Spleen (tissue), 11 donors: ENCODE results near the gene KIF21B. TPM values are rescaled to one million over a fixed set of nuclear protein-coding genes. Genes with fewer than 3 reads are reported as not detected.

Experiments
- DNase-seq: peaks from one replicate; pipeline ENCODE4 v3.0.0-alpha.2; 2020
- H3K27ac ChIP-seq, 8 donors: fragments of 200-600 bp; sonication (generic) in 7 of 8; 1 replicate in 4 of 8; 2 replicates in 4 of 8; pipeline versions ENCODE4 v1.5.0 to v1.8.0; 2016 to 2021; ENCODE audit warnings: inconsistent platforms in 4 of 8, mild to moderate bottlenecking in 4 of 8, moderate library complexity in 1 of 8
- H3K27me3 ChIP-seq, 7 donors: fragments of 200-600 bp; sonication (generic) in 6 of 7; replicated peaks in 1 of 7; 1 replicate in 4 of 7; 2 replicates in 3 of 7; pipeline versions ENCODE4 v1.5.0 to v1.8.0; 2016 to 2021; ENCODE audit warnings: inconsistent platforms in 3 of 7, mild to moderate bottlenecking in 1 of 7
- H3K36me3 ChIP-seq, 6 donors: fragments of 200-600 bp; sonication (generic) in 5 of 6; 1 replicate in 4 of 6; 2 replicates in 2 of 6; pipeline versions ENCODE4 v1.5.0 to v1.8.0; 2016 to 2021; ENCODE audit warnings: inconsistent platforms in 2 of 6
- H3K4me1 ChIP-seq, 6 donors: fragments of 200-600 bp; sonication (generic) in 5 of 6; 1 replicate in 3 of 6; 2 replicates in 3 of 6; pipeline versions ENCODE4 v1.5.0 to v1.8.0; 2016 to 2021; ENCODE audit warnings: inconsistent platforms in 3 of 6
- H3K4me3 ChIP-seq, 8 donors: fragments of 200-600 bp; sonication (generic) in 7 of 8; 1 replicate in 4 of 8; 2 replicates in 4 of 8; pipeline versions ENCODE4 v1.5.0 to v1.8.0; 2016 to 2021; ENCODE audit warnings: inconsistent platforms in 4 of 8, mild to moderate bottlenecking in 4 of 8, moderate library complexity in 2 of 8
- H3K9me3 ChIP-seq, 8 donors: fragments of 200-600 bp; sonication (generic) in 7 of 8; 1 replicate in 4 of 8; 2 replicates in 4 of 8; pipeline versions ENCODE4 v1.5.0 to v1.8.0; 2016 to 2021; ENCODE audit warnings: inconsistent platforms in 4 of 8
- CTCF ChIP-seq, 11 experiments: fragments of 200-600 bp in 7 of 11; fragments of 450-650 bp in 4 of 11; sonication (generic) in 4 of 11; IDR thresholded peaks in 8 of 11; conservative IDR thresholded peaks in 3 of 11; 1 replicate in 7 of 11; 2 replicates in 4 of 11; pipeline versions ENCODE4 v1.4.0 to v1.8.0; 2016 to 2021; ENCODE audit warnings: antibody characterized with exemption in 11 of 11, inconsistent platforms in 4 of 11, mild to moderate bottlenecking in 1 of 11
- POLR2A ChIP-seq, 3 donors: fragments of 450-650 bp; IDR thresholded peaks; one replicate each; pipeline ENCODE4 v1.5.1; 2017; ENCODE audit warnings: antibody characterized with exemption in 3 of 3, mild to moderate bottlenecking in 1 of 3
- POLR2AphosphoS5 ChIP-seq, 3 donors: sonication (generic); formaldehyde crosslinking; IDR thresholded peaks; one replicate each; pipeline ENCODE4 v1.5.1; 2017; ENCODE audit warnings: antibody characterized with exemption in 3 of 3
- WGBS, 5 donors: extraction: QIAGEN DNeasy Blood & Tissue Kit in 3 of 5; methylation state at CpG; one replicate each; pipeline versions ENCODE4 v1.1.5 to v1.1.7; 2013 to 2018; 5-methylcytosine and 5-hydroxymethylcytosine counted together
- intact Hi-C: fragments of 100-400 bp; cut with DNase I; formaldehyde crosslinking; loops from one replicate; pipeline ENCODE4 v1.15.0; 2023; ENCODE audit warnings: low total_unique reads
- polyA plus RNA-seq, 3 donors: library from polyadenylated mRNA; stranded (reverse); fragments of 200-250 nt; gene quantifications; one replicate each; pipeline ENCODE4 v1.2.1, GENCODE V29; 2013
- total RNA-seq, 7 donors: library from RNA; depleted of rRNA in 3 of 7; stranded (reverse); fragments of >200 nt in 3 of 7; fragmentation: NEBNext Ultra II Directional in 4 of 7; extraction: Animal tissue kit (Norgen Biotek cat#: 25700) in 4 of 7; gene quantifications; one replicate each; pipeline versions ENCODE4 v1.1.0 to v1.2.1, GENCODE V29; 2016 to 2021
- donor health status: healthy with polysubstance abuse.
- donor health status: DM: no; HTN: no; CAD: no; lungs with moderate emphysema.
- donor health status: DM: no; HTN: no; CAD: no.
- donor health status: Bipolar disorder and iron deficiency.
- donor health status: healthy.
- donor health status: DM: no; HTN: no; CAD: no.
- donor health status: DM: yes; HTN: yes; CAD: no.

KIF21B gene
- total and polyA plus RNA-seq, 10 donors: 3.0 to 49.0 (median 28.1) TPM

- Histone ChIP-seq H3K36me3 (no peaks in the 10 kb centered on the region), H3K4me1 (no peaks in the 10 kb centered on the region)
- 86 to 96% (median 93%) methylated on average over 7 of the region's 7 CpGs for WGBS, 5 donors
Observed at GRCh38 chr1:201063145-201063544, 39.6 kb upstream of the KIF21B start.

GRCh38 chr1:201062511-201063091, 39.1 kb upstream of the KIF21B start:
- no peak for DNase-seq
- Histone ChIP-seq H3K36me3 (no peaks in the 10 kb centered on the region), H3K27me3 (peaks cover 0 to 4% (median 0%) of the 10 kb centered on the region in 7 donors), H3K27ac (no peak overlapping the region), H3K4me3 (no peak overlapping the region), H3K4me1 (peaks cover 0 to under 1% (median 0%) of the 10 kb centered on the region in 6 donors), H3K9me3 (no peaks in the 10 kb centered on the region)
- TF ChIP-seq POLR2AphosphoS5 (IDR thresholded peaks at IDR 0.05) (no peak), POLR2A (IDR thresholded peaks at IDR 0.05) (no peak), CTCF (IDR thresholded peaks at IDR 0.05 in 8 of 11, conservative IDR thresholded peaks at IDR 0.05 in 3 of 11) (no peak)
- intact Hi-C loops: no loop called here
- WGBS, 5 donors: 65 to 81% (median 76%) methylated on average over 6 to 8 of the region's 8 CpGs

More at GRCh38 chr1:201063145-201063544, 39.6 kb upstream of the KIF21B start:
- intact Hi-C loops: no loop called here
- H3K27me3 ChIP-seq: peaks cover 0 to 4% (median 0%) of the 10 kb centered on the region in 7 donors
- H3K9me3 ChIP-seq: no peaks in the 10 kb centered on the region
- no peak for DNase-seq
- no peak overlapping the region for H3K27ac ChIP-seq
- TF ChIP-seq POLR2A (IDR thresholded peaks at IDR 0.05): no peak
- TF ChIP-seq POLR2AphosphoS5 (IDR thresholded peaks at IDR 0.05): no peak
- no peak for TF ChIP-seq CTCF (IDR thresholded peaks at IDR 0.05 in 8 of 11, conservative IDR thresholded peaks at IDR 0.05 in 3 of 11)
- no peak overlapping the region for H3K4me3 ChIP-seq

- TF ChIP-seq POLR2AphosphoS5 (IDR thresholded peaks at IDR 0.05) (no peak), CTCF (IDR thresholded peaks at IDR 0.05 in 8 of 11, conservative IDR thresholded peaks at IDR 0.05 in 3 of 11) (no peak), POLR2A (IDR thresholded peaks at IDR 0.05) (no peak)
- H3K9me3 ChIP-seq: no peaks in the 10 kb centered on the region
- H3K36me3 ChIP-seq: no peaks in the 10 kb centered on the region
- no peak overlapping the region for H3K27ac ChIP-seq
- no peak overlapping the region for H3K4me3 ChIP-seq
- H3K27me3 ChIP-seq: peaks cover 0 to 4% (median 0%) of the 10 kb centered on the region in 7 donors
- intact Hi-C loops: no loop called here
- WGBS, 5 donors: 92 to 97% (median 95%) methylated on average over 10 to 12 of the region's 12 CpGs; no CpG with 5 or more reads in 1 of the 5 donors
- DNase-seq: no peak
- H3K4me1 ChIP-seq: peaks cover 0 to 8% (median 0%) of the 10 kb centered on the region in 6 donors
Observed at GRCh38 chr1:201061886-201062285, 38.4 kb upstream of the KIF21B start.

DNA sequence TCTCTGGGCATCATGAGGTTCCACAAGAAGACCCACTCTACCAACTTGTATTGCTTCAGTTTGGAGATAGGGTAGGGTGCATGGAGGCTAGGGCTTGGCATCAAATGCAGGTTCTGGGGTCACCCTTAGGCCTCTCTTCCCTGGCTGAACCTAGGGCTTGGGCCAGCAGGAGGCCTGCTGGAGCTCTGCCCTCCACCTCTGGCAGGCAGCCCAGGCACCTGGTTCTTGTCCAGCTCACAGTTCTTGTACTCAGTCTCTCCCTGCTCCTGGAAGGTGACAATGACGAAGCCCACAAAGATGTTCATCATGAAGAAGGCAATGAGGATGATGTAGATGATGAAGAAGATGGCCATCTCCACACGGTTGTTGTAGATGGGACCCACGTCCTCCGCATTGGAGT, 37.5 kb upstream of the KIF21B start:
- Histone ChIP-seq H3K36me3 (no peaks in the 10 kb centered on the region), H3K27me3 (peaks cover 0 to 4% (median 0%) of the 10 kb centered on the region in 7 donors), H3K9me3 (no peaks in the 10 kb centered on the region), H3K27ac (no peak overlapping the region), H3K4me1 (peaks cover 0 to 16% (median 0%) of the 10 kb centered on the region in 6 donors), H3K4me3 (no peak overlapping the region)
- TF ChIP-seq CTCF (IDR thresholded peaks at IDR 0.05 in 8 of 11, conservative IDR thresholded peaks at IDR 0.05 in 3 of 11) (no peak), POLR2AphosphoS5 (IDR thresholded peaks at IDR 0.05) (no peak), POLR2A (IDR thresholded peaks at IDR 0.05) (no peak)
- WGBS, 5 donors: 86 to 95% (median 91%) methylated on average over 4 of the region's 4 CpGs
- intact Hi-C loops: no loop called here
- no peak for DNase-seq
